Liver (tissue), 9 donors: ENCODE measurements around the gene FLNB. TPM values are rescaled to one million over a fixed set of nuclear protein-coding genes. Genes with fewer than 3 reads are reported as not detected.

Experiments used
- DNase-seq: peaks from one replicate; pipeline ENCODE4 v3.0.0-alpha.2; 2017; ENCODE audit warnings: low spot score
- H3K27ac ChIP-seq, 2 donors: one replicate each; pipeline ENCODE4 v1.7.0; 2013; ENCODE audit warnings: inconsistent platforms in 2 of 2, low read length in 2 of 2, control low read depth in 1 of 2, low read depth in 1 of 2, mild to moderate bottlenecking in 1 of 2
- H3K27me3 ChIP-seq, 4 donors: one replicate each; pipeline versions ENCODE4 v1.6.1 to v1.7.0; 2013; ENCODE audit warnings: low read length in 3 of 4, inconsistent platforms in 1 of 4, mild to moderate bottlenecking in 1 of 4, moderate library complexity in 1 of 4; ENCODE audit not compliant: control insufficient read depth in 4 of 4, insufficient read depth in 4 of 4
- H3K36me3 ChIP-seq, 4 donors: one replicate each; pipeline versions ENCODE4 v1.6.1 to v1.7.0; 2013; ENCODE audit warnings: low read length in 3 of 4, mild to moderate bottlenecking in 3 of 4, low read depth in 1 of 4, moderate library complexity in 1 of 4; ENCODE audit not compliant: control insufficient read depth in 4 of 4, insufficient read depth in 3 of 4
- H3K4me1 ChIP-seq, 4 donors: one replicate each; pipeline versions ENCODE4 v1.6.1 to v1.7.0; 2013; ENCODE audit warnings: low read length in 3 of 4, mild to moderate bottlenecking in 3 of 4, moderate library complexity in 1 of 4; ENCODE audit not compliant: control insufficient read depth in 4 of 4, insufficient read depth in 4 of 4
- H3K4me3 ChIP-seq, 3 donors: one replicate each; pipeline versions ENCODE4 v1.6.1 to v1.7.0; 2013; ENCODE audit warnings: low read length in 3 of 3, control low read depth in 1 of 3, low read depth in 1 of 3, mild to moderate bottlenecking in 1 of 3
- H3K9ac ChIP-seq, 2 donors: one replicate each; pipeline ENCODE4 v1.7.0; 2013; ENCODE audit warnings: low read length in 2 of 2, mild to moderate bottlenecking in 2 of 2, moderate library complexity in 2 of 2, control low read depth in 1 of 2, low read depth in 1 of 2
- H3K9me3 ChIP-seq, 4 donors: one replicate each; pipeline versions ENCODE4 v1.6.1 to v1.7.0; 2013; ENCODE audit warnings: low read length in 3 of 4; ENCODE audit not compliant: control insufficient read depth in 4 of 4
- EGR1 ChIP-seq, 2 donors: IDR thresholded peaks; 2 replicates each; pipeline ENCODE4 v1.6.1; 2016 to 2018; ENCODE audit warnings: antibody characterized with exemption in 2 of 2, low read depth in 2 of 2
- FOXA1 ChIP-seq: IDR thresholded peaks from 2 replicates; pipeline ENCODE4 v1.6.1; 2016; ENCODE audit warnings: antibody characterized with exemption
- FOXA2 ChIP-seq: IDR thresholded peaks from 2 replicates; pipeline ENCODE4 v1.6.1; 2016; ENCODE audit warnings: antibody characterized with exemption
- HNF4A ChIP-seq, 2 donors: conservative IDR thresholded peaks; 2 replicates each; pipeline ENCODE4 v1.6.1; 2016; ENCODE audit warnings: antibody characterized with exemption in 2 of 2, mild to moderate bottlenecking in 2 of 2
- HNF4G ChIP-seq: IDR thresholded peaks from 2 replicates; pipeline ENCODE4 v1.6.1; 2016; ENCODE audit warnings: antibody characterized with exemption
- NR2F2 ChIP-seq: IDR thresholded peaks from 2 replicates; pipeline ENCODE4 v1.6.1; 2016; ENCODE audit warnings: antibody characterized with exemption
- RAD21 ChIP-seq, 2 donors: IDR thresholded peaks; 2 replicates each; pipeline ENCODE4 v1.6.1; 2016; ENCODE audit warnings: antibody characterized with exemption in 2 of 2, mild to moderate bottlenecking in 2 of 2
- SP1 ChIP-seq: IDR thresholded peaks from 2 replicates; pipeline ENCODE4 v1.6.1; 2018; ENCODE audit warnings: antibody characterized with exemption, mild to moderate bottlenecking
- TAF1 ChIP-seq: conservative IDR thresholded peaks from 2 replicates; pipeline ENCODE4 v1.6.1; 2016; ENCODE audit warnings: antibody characterized with exemption, mild to moderate bottlenecking
- YY1 ChIP-seq: IDR thresholded peaks from 2 replicates; pipeline ENCODE4 v1.6.1; 2016; ENCODE audit warnings: antibody characterized with exemption, mild to moderate bottlenecking
- WGBS: extraction: QIAGEN DNeasy Blood & Tissue Kit; methylation state at CpG from one replicate; pipeline ENCODE4 v1.1.7; 2013; 5-methylcytosine and 5-hydroxymethylcytosine counted together
- polyA plus RNA-seq, 2 donors: library from polyadenylated mRNA; stranded (reverse) in 1 of 2; unstranded in 1 of 2; fragments of 200-250 nt in 1 of 2; fragments of >200 nt in 1 of 2; fragmentation: Nextera tagmentation in 1 of 2; extraction: Ambion mirVana in 1 of 2; gene quantifications; one replicate each; pipeline versions ENCODE4 v1.2.1 to v1.2.3, GENCODE V29; 2013 to 2015
- total RNA-seq, 2 donors: library from RNA; depleted of rRNA; stranded (reverse); fragments of >200 nt; gene quantifications; one replicate each; pipeline ENCODE4 v1.2.3, GENCODE V29; 2014
- TF ChIP-seq, protein P1 (sequence below): IDR thresholded peaks from 2 replicates; pipeline ENCODE4 v1.6.1; 2016; ENCODE audit warnings: antibody characterized with exemption
- TF ChIP-seq, protein P2 (sequence below): IDR thresholded peaks from 2 replicates; pipeline ENCODE4 v1.6.1; 2016; ENCODE audit warnings: antibody characterized with exemption
- donor health status: healthy.
- donor health status: healthy.
- donor health status: healthy.
- donor health status: healthy.
- donor health status: healthy.

Gene FLNB
- total and polyA plus RNA-seq, 4 donors = 22.9 to 124 (median 44.3) TPM

DNA sequence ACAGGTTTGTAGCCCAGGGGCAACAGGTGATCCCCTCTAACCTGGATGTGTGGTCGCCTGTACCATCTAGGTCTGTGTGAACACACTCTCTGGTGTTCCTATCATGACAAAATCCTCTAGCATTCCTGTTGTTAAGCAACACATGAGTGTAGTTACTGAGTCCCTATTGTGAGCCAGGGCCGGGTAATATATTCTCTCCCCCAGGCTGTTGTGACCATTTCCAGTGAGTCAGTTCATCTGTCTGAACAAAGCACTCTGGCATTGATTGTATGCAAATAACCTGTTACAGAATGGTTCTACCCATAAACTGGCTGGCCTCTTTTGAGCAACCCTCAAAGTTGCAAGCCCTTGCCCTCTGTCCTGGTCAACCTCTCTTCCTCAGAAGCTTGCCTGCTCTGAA is 2.6 kb upstream of the FLNB start (continued):
- TF ChIP-seq, protein P1, sequence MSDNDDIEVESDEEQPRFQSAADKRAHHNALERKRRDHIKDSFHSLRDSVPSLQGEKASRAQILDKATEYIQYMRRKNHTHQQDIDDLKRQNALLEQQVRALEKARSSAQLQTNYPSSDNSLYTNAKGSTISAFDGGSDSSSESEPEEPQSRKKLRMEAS = no peak
- TF ChIP-seq RAD21 (IDR thresholded peaks at IDR 0.05) (no peak), TAF1 (no peak), HNF4A (conservative IDR thresholded peaks at IDR 0.05) (no peak)

DNA sequence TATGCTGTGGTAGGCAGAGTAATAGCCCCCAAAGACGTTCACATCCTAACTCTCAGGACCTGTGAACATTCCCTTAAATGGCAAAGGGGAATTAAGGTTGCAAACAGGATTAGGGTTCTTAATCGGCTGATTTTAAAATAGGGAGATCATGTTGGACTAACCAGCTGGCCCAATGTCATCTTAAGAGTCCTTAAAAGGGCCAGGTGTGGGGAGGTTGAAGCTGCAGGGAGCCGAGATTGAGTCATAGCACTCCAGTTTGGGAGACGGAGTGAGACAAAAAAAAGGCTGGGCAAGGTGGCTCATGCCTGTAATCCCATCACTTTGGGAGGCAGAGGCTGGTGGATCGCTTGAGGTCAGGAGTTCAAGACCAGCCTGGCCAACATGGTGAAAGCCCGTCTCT is 1.6 kb upstream of the FLNB start:
- no peaks in the 10 kb centered on the region for H3K27me3 ChIP-seq
- TF ChIP-seq HNF4G = no peak
- no peak for TF ChIP-seq YY1
- no peak for TF ChIP-seq TAF1
- TF ChIP-seq, protein P2, sequence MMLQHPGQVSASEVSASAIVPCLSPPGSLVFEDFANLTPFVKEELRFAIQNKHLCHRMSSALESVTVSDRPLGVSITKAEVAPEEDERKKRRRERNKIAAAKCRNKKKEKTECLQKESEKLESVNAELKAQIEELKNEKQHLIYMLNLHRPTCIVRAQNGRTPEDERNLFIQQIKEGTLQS = no peak
- no peak for TF ChIP-seq FOXA2
- TF ChIP-seq, protein P1 = no peak
- TF ChIP-seq SP1 = no peak
- TF ChIP-seq EGR1 (IDR thresholded peaks at IDR 0.05; ENCODE audit: low read depth in 2 of 2) = no peak
- no peak for DNase-seq
- no peak overlapping the region for H3K4me3 ChIP-seq
- H3K4me1 ChIP-seq = peaks cover 0 to 37% (median 18%) of the 10 kb centered on the region in 4 donors
- H3K9ac ChIP-seq = no peak overlapping the region
- H3K27ac ChIP-seq = no peak overlapping the region
- 88% methylated on average over 6 of the region's 6 CpGs for WGBS
- H3K9me3 ChIP-seq = no peaks in the 10 kb centered on the region
- H3K36me3 ChIP-seq = no peaks in the 10 kb centered on the region

DNA sequence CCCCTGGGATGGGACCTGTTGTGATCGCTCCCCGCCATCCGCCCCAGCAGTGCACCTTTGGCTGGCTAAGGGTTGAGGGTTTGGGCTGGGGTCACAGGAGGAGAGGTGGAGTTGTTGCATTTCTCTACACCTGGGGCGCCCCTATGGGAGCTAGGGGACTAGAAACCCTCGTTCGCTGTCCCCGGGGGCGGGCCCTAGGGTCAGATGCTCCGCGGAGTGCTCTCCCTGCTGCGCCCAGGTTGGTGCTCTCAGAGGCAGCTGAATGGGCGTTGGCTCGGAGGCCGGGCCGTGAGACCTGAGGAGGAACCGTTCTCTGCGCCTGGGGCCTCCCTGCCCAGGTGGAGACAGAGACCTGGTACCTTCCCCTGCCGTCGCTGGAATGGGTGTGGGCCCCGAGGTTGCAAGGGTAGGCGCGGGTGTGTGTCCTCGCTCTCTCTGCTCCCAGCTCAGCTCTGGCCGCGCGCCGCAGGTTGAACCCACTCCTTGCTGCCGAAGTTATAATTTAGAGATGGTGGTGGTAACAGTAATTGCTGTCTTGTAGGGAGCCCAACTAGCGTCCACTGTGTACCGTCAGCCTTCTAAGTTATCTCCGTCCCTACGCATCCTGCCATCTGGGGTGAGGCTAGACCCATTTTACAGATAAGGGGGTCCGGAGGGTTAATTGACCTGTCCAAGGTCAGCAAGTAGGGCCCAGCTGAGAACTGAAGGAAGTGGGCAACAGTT is 965 bp downstream of the FLNB start:
- peaks cover 5 to 59% (median 34%) of the 10 kb centered on the region in 4 donors for H3K4me1 ChIP-seq
- H3K36me3 ChIP-seq = no peaks in the 10 kb centered on the region
- peak overlapping the region; percentile 79 to 99 (median 99) for H3K4me3 ChIP-seq
- no peaks in the 10 kb centered on the region for H3K9me3 ChIP-seq
- no peak for DNase-seq
- WGBS = 4% methylated on average over 33 of the region's 33 CpGs
- TF ChIP-seq TAF1 (no peak), HNF4A (conservative IDR thresholded peaks at IDR 0.05) (no peak), YY1 (peak; percentile 14), SP1 (no peak)
- TF ChIP-seq, protein P2 = no peak
- peak overlapping the region; percentile 91 to 97 for H3K9ac ChIP-seq
- no peaks in the 10 kb centered on the region for H3K27me3 ChIP-seq
- peak overlapping the region; percentile 94 to 96 for H3K27ac ChIP-seq

DNA sequence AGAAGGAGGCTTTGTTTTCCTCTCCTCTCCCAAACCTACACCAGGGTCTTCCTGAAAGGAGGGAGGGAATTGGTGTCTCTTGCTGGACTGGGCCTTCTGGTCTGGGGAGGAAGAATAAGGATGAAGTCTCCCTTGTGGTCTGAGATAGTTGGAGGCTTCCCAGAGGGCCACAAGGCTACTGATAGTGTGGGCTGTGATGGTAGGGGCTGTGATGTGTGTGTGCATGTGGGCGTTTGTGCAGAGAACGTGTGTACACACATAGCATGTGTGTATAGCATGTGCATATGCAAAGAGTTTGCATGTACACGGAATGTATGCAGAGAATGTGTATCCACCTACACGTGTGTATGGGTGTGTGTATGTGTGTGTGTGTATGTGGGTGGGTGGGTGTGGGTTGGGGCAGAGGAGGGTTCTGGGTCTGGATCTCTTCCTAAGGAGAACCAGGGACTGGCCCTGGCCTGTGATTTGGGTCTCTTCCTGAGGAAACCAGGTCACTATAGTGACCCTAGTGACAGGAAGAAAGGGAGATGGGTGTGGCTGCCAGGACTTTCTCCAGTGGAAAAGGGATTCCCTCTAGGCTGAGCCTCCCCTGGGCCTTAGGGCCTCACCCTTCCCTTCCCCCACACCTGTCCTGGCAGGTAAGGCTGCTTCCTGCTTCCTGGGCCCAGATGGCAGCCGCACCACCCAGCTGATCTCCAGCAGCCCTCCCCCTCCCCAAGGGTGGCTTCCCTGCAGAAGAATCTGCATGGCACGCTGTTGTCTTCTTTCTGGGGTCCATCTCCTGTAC is 1.7 kb downstream of the FLNB start:
- Histone ChIP-seq H3K4me1 (peaks cover 9 to 64% (median 38%) of the 10 kb centered on the region in 4 donors), H3K4me3 (peak overlapping the region; percentile 79 to 99 (median 99)), H3K9ac (peak overlapping the region; percentile 91 to 97)

More for the DNA sequence above, 1.7 kb downstream of the FLNB start:
- 30% methylated on average over 6 of the region's 6 CpGs for WGBS
- no peak for DNase-seq
- H3K9me3 ChIP-seq = no peaks in the 10 kb centered on the region
- H3K36me3 ChIP-seq = no peaks in the 10 kb centered on the region
- TF ChIP-seq NR2F2 (peak; percentile 62), FOXA1 (no peak)
- H3K27ac ChIP-seq = peak overlapping the region; percentile 94 to 96
- no peaks in the 10 kb centered on the region for H3K27me3 ChIP-seq
